HG03103 (cell line): Measurements from ENCODE around the gene CTBP2.

ENCODE experiments used
- ATAC-seq: cut with Tn5 transposase; IDR thresholded peaks from one replicate; pipeline ENCODE4 v1.9.1; 2021; ENCODE audit warnings: low read depth; ENCODE audit not compliant: unreplicated experiment

The CTBP2 gene

GRCh38 chr10:125056161-125057132 is 103.9 kb downstream of the CTBP2 start:
- ATAC-seq: no peak

GRCh38 chr10:125055446-125055845 is 104.9 kb downstream of the CTBP2 start:
- no peak for ATAC-seq

DNA sequence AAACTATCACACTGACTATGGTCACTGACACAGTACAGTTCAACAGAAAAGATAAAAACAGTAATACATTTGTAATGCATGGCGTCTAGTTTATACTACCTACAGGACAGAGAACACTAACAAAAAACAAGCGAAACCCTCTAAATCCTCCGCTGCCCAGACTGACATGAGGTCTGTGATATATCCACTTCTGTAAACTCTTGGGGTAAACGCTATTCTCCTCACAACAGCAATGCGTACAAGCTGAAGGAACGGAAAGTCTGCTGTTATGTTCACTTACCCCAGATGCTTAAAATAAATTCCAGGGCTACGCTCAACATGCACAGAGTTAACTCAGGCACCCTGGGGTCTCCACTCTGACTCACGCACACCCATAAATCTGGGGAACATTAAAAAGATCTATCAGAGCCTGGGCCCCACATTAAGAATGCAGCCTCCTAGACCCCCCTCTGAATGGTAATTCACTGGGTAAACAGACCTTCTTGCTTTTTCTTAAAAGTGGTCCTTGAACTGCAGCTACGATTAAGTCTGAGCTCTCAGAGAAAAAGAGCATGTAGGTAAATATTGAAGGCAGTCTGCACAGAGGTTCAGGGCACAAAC is 105.6 kb downstream of the CTBP2 start:
- ATAC-seq: no peak

DNA sequence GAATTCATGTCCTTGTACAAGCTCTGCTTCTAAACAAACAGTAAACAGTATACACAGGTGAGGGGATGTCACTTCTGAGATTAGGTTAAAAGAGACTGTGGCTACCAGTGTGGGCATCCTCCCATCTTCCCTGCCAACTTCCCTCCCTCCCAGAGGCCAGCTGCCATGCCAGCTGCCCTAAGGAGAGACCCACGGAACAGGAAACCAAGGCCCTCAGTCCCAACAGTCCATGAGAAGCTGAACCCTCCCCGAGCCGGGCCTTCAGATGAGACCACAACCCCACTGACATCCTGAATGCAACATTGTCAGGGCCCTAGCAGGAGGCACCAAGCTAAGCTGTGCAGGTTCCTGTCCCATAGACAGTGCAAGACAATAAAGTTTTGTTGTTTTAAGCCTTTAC is 106.1 kb downstream of the CTBP2 start:
- ATAC-seq: no peak

- no peak for ATAC-seq
These were observed 108.2 kb downstream of the CTBP2 start for GRCh38 chr10:125052146-125052545.

DNA sequence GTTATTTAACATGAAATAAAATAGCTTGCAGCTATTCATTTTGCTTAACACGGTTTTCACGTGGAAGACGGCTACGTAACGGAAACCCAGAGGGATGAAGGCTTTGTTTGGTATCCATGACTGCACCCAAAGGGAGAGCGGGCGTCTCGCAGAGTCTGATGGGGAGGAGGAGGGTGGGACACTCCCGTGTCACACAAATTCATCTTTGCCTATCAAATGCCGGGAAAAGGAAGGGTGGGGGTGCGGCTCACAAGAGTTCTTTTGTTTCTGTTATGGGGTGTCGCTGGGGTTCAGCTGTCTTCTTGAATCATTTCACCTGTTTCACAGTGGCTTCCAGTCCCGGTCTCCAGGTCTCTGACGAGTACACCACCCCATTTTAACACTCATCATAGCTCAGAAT is 110.0 kb downstream of the CTBP2 start:
- no peak for ATAC-seq

GRCh38 chr10:125049216-125049881 is 111.0 kb downstream of the CTBP2 start:
- no peak for ATAC-seq

DNA sequence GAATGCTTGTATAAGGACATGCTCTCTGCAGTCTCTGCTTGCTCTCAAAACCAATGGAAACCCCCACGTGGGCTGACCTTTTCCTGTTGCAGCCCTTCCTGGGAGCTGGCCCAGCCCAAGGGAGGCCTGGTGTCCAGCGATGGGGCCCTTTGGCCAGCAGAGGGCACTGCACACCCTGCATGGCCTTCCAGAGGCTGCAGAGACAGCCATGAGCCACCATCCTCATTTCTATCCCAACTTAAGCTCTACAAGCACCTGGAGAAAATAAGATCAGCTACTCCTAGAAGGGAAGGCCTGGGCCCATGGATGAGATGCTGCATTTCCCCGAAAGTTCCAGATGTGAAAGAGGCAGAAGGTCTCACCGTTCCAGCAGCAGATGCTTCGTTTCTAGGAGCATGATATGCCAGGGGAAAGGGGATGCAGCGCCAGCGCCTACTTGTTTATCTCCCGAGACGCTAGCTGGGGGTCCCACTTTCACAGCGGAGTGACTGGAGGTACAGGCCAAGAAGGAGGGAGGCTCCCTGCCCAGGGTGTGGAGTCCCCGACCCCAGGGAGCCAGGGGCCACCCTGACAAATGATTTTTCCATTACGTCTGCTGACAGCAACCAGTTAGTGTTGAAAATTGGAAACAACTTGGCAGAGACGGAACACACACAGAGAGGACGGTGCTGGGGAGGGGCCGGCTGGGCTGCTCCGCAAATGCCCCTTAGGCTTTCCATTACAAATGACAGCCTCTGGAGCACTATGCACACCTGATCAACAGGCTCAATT is 112.1 kb downstream of the CTBP2 start:
- ATAC-seq: no peak

- ATAC-seq: no peak
These were observed 116.3 kb downstream of the CTBP2 start for GRCh38 chr10:125043841-125044658.

- ATAC-seq: no peak
These were observed 118.4 kb downstream of the CTBP2 start for GRCh38 chr10:125041856-125042506.

GRCh38 chr10:125039354-125039769 is 121.0 kb downstream of the CTBP2 start:
- no peak for ATAC-seq

DNA sequence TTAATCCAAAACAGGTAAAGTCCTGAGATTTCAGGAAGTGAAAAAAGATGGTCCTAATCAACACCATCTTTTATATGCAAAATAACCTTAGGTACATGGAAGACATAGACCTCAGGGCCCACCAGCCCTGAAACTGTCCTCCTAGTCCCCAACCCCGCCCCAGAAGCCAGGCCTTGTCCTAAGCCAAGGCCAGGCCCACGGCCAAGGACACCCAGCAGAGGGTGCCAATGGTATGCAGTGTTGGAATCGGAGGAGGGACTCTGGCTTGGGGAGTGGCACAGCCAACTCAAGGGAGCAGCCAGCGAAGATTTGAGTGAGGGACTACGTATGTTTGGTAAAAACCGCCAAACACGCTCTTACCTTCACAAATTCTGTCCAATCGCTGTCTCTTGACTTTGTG is 121.7 kb downstream of the CTBP2 start:
- ATAC-seq: no peak

DNA sequence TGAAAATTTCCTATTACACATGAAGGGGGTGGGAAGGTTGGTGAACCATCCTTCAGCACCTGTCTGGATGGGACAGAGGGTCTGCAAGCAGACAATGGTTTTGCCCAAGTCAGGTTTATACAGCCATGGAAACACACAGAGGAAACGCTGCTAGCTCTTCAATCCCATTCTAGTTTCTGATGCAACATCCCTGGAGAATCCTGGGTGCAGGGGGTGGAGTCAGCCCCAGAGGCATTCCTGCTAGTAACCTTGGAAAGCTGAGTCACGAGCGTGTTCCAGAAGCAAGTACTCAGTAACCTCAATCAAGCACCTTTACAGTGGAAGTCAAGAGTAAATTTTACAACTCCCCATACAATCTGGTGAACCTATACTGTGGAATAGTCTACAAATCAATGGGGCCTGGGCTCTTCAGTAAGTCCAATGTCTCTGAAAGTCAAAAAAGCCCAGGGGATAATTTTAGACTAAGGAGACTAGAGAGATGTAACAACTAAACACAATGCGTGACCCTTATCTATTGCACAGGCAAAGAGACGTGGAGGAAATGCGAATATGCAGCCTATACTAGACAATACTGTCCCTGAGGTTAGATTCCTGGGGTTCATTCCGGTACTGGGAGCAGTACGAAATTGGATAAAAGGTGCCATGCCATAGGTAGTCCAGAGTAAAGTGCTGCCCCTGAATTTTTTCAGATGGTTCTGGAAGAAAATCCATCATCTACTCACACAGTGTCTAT is 123.1 kb downstream of the CTBP2 start:
- no peak for ATAC-seq

- no peak for ATAC-seq
These were observed 124.6 kb downstream of the CTBP2 start for GRCh38 chr10:125035588-125036295.

DNA sequence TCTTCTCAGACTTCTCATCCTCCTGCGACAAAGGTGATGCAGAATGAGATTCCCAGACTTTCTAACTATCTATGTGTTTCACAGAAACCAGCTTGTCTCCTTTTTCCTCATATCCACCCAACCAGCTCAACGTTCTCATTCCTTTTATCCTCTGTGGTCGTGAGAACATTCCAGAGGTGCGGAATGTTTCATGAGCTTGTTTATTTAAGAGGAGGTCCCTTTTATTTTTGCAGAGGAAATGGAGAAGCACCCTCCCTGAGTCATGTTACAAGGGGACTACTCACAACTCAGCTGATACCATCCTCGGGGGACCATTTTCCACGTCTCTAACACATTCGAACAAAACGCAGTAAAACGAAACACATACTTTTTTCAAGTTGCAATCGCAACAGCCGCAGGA is 125.2 kb downstream of the CTBP2 start:
- ATAC-seq: no peak

DNA sequence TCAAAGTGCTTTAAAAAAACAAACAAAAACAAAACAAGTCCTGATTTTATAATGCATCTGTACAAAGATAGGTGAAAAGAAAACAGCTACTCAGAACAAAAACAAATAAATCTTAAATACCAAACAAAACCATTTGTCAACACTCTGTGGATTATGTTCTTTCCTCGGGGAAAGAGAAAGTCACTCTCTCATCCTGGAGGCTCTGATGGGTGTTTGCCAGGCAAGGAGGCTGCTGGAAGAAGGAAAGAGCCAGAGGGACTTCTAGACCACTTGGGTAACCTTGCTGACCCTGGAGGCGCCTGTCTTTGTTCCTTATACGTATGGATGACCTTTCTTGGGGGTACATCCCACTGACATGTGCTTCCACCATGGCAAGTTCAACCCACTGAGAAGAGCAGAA is 125.7 kb downstream of the CTBP2 start:
- ATAC-seq: no peak

- no peak for ATAC-seq
These were observed 127.0 kb downstream of the CTBP2 start for GRCh38 chr10:125033146-125033924.
